Measurements from ENCODE around the gene AKAP13.
A peak's percentile ranks its signal among the peaks of the same experiment; 100 is the strongest.

The AKAP13 gene

GRCh38 chr15:85543741-85544155, 163.3 kb downstream of the AKAP13 start:
- DNase-seq, result peak; percentile 71

- no peak for DNase-seq
Observed at GRCh38 chr15:85545185-85545584, 164.8 kb downstream of the AKAP13 start.

GRCh38 chr15:85545752-85546151, 165.3 kb downstream of the AKAP13 start:
- no peak for DNase-seq

GRCh38 chr15:85547386-85547785, 167.0 kb downstream of the AKAP13 start:
- no peak for DNase-seq

GRCh38 chr15:85550283-85550682, 169.9 kb downstream of the AKAP13 start:
- DNase-seq, result no peak

GRCh38 chr15:85551221-85551832, 170.9 kb downstream of the AKAP13 start:
- no peak for DNase-seq

GRCh38 chr15:85554852-85555521, 174.6 kb downstream of the AKAP13 start:
- DNase-seq, result no peak

- DNase-seq, result no peak
Observed at GRCh38 chr15:85555875-85556617, 175.6 kb downstream of the AKAP13 start.

GRCh38 chr15:85556618-85556895, 176.2 kb downstream of the AKAP13 start:
- DNase-seq, result no peak

- DNase-seq, result no peak
Observed at GRCh38 chr15:85557385-85557784, 177.0 kb downstream of the AKAP13 start.

- no peak for DNase-seq
Observed at GRCh38 chr15:85558848-85559247, 178.4 kb downstream of the AKAP13 start.

- no peak for DNase-seq
Observed at GRCh38 chr15:85559530-85559929, 179.1 kb downstream of the AKAP13 start.

GRCh38 chr15:85562824-85563223, 182.4 kb downstream of the AKAP13 start:
- DNase-seq, result no peak

- DNase-seq, result no peak
Observed at GRCh38 chr15:85563328-85563727, 182.9 kb downstream of the AKAP13 start.

GRCh38 chr15:85563731-85564130, 183.3 kb downstream of the AKAP13 start:
- no peak for DNase-seq

GRCh38 chr15:85564686-85565085, 184.3 kb downstream of the AKAP13 start:
- no peak for DNase-seq

- no peak for DNase-seq
Observed at GRCh38 chr15:85568261-85568808, 187.9 kb downstream of the AKAP13 start.

GRCh38 chr15:85570336-85570735, 189.9 kb downstream of the AKAP13 start:
- DNase-seq, result no peak

GRCh38 chr15:85571780-85572179, 191.4 kb downstream of the AKAP13 start:
- DNase-seq, result no peak

- no peak for DNase-seq
Observed at GRCh38 chr15:85576392-85576791, 196.0 kb downstream of the AKAP13 start.

- DNase-seq, result no peak
Observed at GRCh38 chr15:85578941-85579701, 198.7 kb downstream of the AKAP13 start.

GRCh38 chr15:85579957-85580694, 199.7 kb downstream of the AKAP13 start:
- DNase-seq, result no peak

- no peak for DNase-seq
Observed at GRCh38 chr15:85580879-85581278, 200.5 kb downstream of the AKAP13 start.

Data from NCI-H2029 (cell line).